HAP-1 (cell line): ENCODE results near the gene FGF14.

Source experiments
- DNase-seq, 2 experiments: peaks; one replicate each; pipeline ENCODE4 v3.0.0-alpha.2; 2016 to 2020; ENCODE audit warnings: low spot score in 2 of 2
- H3K27me3 ChIP-seq: fragments of 250-450 bp; sonication (Bioruptor Pico); 2 replicates; pipeline ENCODE4 v1.5.1; 2020; ENCODE audit warnings: low read depth, mild to moderate bottlenecking, moderate library complexity
- H3K36me3 ChIP-seq: fragments of 250-450 bp; sonication (Bioruptor Pico); replicated peaks from 2 replicates; pipeline ENCODE4 v1.5.1; 2020; ENCODE audit warnings: mild to moderate bottlenecking
- H3K4me1 ChIP-seq: fragments of 250-450 bp; sonication (Bioruptor Pico); 2 replicates; pipeline ENCODE4 v1.5.1; 2020; ENCODE audit warnings: mild to moderate bottlenecking
- H3K4me3 ChIP-seq: fragments of 250-450 bp; sonication (Bioruptor Pico); 2 replicates; pipeline ENCODE4 v1.5.1; 2020; ENCODE audit warnings: mild to moderate bottlenecking, moderate library complexity
- H3K9me3 ChIP-seq: fragments of 250-450 bp; sonication (Bioruptor Pico); 2 replicates; pipeline ENCODE4 v1.5.1; 2020; ENCODE audit warnings: mild to moderate bottlenecking, moderate library complexity
- in situ Hi-C: fragments of 300-500 bp; cut with MboI; formaldehyde crosslinking; loops from 3 replicates; pipeline ENCODE4 v1.14.3; 2020; ENCODE audit warnings: low sequenced_read_pairs, inconsistent platforms, mixed read lengths

The FGF14 gene

GRCh38 chr13:102312841-102313240, 89.0 kb downstream of the FGF14 start:
- no peak for DNase-seq
- Histone ChIP-seq H3K4me1 (no peaks in the 10 kb centered on the region), H3K36me3 (no peaks in the 10 kb centered on the region), H3K27me3 (peaks cover 4% of the 10 kb centered on the region; the same call in 1 of the 2 replicates), H3K9me3 (no peaks in the 10 kb centered on the region), H3K4me3 (no peak overlapping the region)
- in situ Hi-C loops = no loop called here

GRCh38 chr13:102311901-102312300, 89.9 kb downstream of the FGF14 start:
- Histone ChIP-seq H3K4me1 (no peaks in the 10 kb centered on the region), H3K27me3 (peaks cover 4% of the 10 kb centered on the region; the same call in 1 of the 2 replicates), H3K4me3 (no peak overlapping the region), H3K9me3 (no peaks in the 10 kb centered on the region), H3K36me3 (no peaks in the 10 kb centered on the region)
- in situ Hi-C loops = no loop called here
- DNase-seq = no peak

- Histone ChIP-seq H3K4me3 (no peak overlapping the region), H3K9me3 (no peaks in the 10 kb centered on the region), H3K36me3 (no peaks in the 10 kb centered on the region), H3K4me1 (no peaks in the 10 kb centered on the region), H3K27me3 (peaks cover 4% of the 10 kb centered on the region; the same call in 1 of the 2 replicates)
- no peak for DNase-seq
- in situ Hi-C loops = no loop called here
Measured at GRCh38 chr13:102311419-102311796, 90.4 kb downstream of the FGF14 start.

- Histone ChIP-seq H3K4me3 (no peak overlapping the region), H3K4me1 (no peaks in the 10 kb centered on the region), H3K9me3 (no peaks in the 10 kb centered on the region), H3K27me3 (peaks cover 4% of the 10 kb centered on the region; the same call in 1 of the 2 replicates), H3K36me3 (no peaks in the 10 kb centered on the region)
- in situ Hi-C loops = no loop called here
- DNase-seq = no peak
Measured at GRCh38 chr13:102310691-102311418, 91.0 kb downstream of the FGF14 start.

- Histone ChIP-seq H3K9me3 (no peaks in the 10 kb centered on the region), H3K4me3 (no peak overlapping the region), H3K36me3 (no peaks in the 10 kb centered on the region), H3K4me1 (no peaks in the 10 kb centered on the region), H3K27me3 (peaks cover 4% of the 10 kb centered on the region; the same call in 1 of the 2 replicates)
- DNase-seq = no peak
- in situ Hi-C loops = no loop called here
Measured at GRCh38 chr13:102309110-102309509, 92.7 kb downstream of the FGF14 start.

GRCh38 chr13:102302534-102302933, 99.3 kb downstream of the FGF14 start:
- in situ Hi-C loops = no loop called here
- Histone ChIP-seq H3K4me3 (no peak overlapping the region), H3K9me3 (no peaks in the 10 kb centered on the region)

GRCh38 chr13:102300379-102300778, 101.5 kb downstream of the FGF14 start:
- no peaks in the 10 kb centered on the region for H3K4me1 ChIP-seq
- H3K9me3 ChIP-seq = no peaks in the 10 kb centered on the region
- H3K4me3 ChIP-seq = no peak overlapping the region
- DNase-seq = no peak
- no peaks in the 10 kb centered on the region for H3K36me3 ChIP-seq
- in situ Hi-C loops = no loop called here
- H3K27me3 ChIP-seq = peaks cover 2% of the 10 kb centered on the region; the same call in 1 of the 2 replicates

More at GRCh38 chr13:102302534-102302933, 99.3 kb downstream of the FGF14 start:
- Histone ChIP-seq H3K36me3 (no peaks in the 10 kb centered on the region), H3K27me3 (no peaks in the 10 kb centered on the region), H3K4me1 (no peaks in the 10 kb centered on the region)
- DNase-seq = no peak

- Histone ChIP-seq H3K9me3 (no peaks in the 10 kb centered on the region), H3K27me3 (peaks cover 2% of the 10 kb centered on the region; the same call in 1 of the 2 replicates), H3K4me1 (no peaks in the 10 kb centered on the region), H3K4me3 (no peak overlapping the region), H3K36me3 (no peaks in the 10 kb centered on the region)
- no peak for DNase-seq
- in situ Hi-C loops = no loop called here
Measured at GRCh38 chr13:102299366-102299765, 102.5 kb downstream of the FGF14 start.

GRCh38 chr13:102298051-102298450, 103.8 kb downstream of the FGF14 start:
- in situ Hi-C loops = no loop called here
- no peak for DNase-seq
- Histone ChIP-seq H3K4me1 (no peaks in the 10 kb centered on the region), H3K4me3 (no peak overlapping the region), H3K9me3 (no peaks in the 10 kb centered on the region), H3K36me3 (no peaks in the 10 kb centered on the region), H3K27me3 (peaks cover 2% of the 10 kb centered on the region; the same call in 1 of the 2 replicates)

- no peak for DNase-seq
- H3K36me3 ChIP-seq = no peaks in the 10 kb centered on the region
- no peak overlapping the region for H3K4me3 ChIP-seq
- no peaks in the 10 kb centered on the region for H3K9me3 ChIP-seq
- peaks cover 2% of the 10 kb centered on the region; the same call in 1 of the 2 replicates for H3K27me3 ChIP-seq
- in situ Hi-C loops = no loop called here
- no peaks in the 10 kb centered on the region for H3K4me1 ChIP-seq
Measured at GRCh38 chr13:102295316-102296048, 106.4 kb downstream of the FGF14 start.

- in situ Hi-C loops = no loop called here
- no peaks in the 10 kb centered on the region for H3K4me1 ChIP-seq
Measured at GRCh38 chr13:102294407-102295018, 107.3 kb downstream of the FGF14 start.

GRCh38 chr13:102293723-102294122, 108.1 kb downstream of the FGF14 start:
- in situ Hi-C loops = no loop called here
- Histone ChIP-seq H3K36me3 (no peaks in the 10 kb centered on the region), H3K4me3 (no peak overlapping the region), H3K9me3 (no peaks in the 10 kb centered on the region), H3K4me1 (no peaks in the 10 kb centered on the region), H3K27me3 (peaks cover 5% of the 10 kb centered on the region; the same call in 1 of the 2 replicates)
- DNase-seq = no peak

More at GRCh38 chr13:102294407-102295018, 107.3 kb downstream of the FGF14 start:
- Histone ChIP-seq H3K36me3 (no peaks in the 10 kb centered on the region), H3K4me3 (no peak overlapping the region), H3K9me3 (no peaks in the 10 kb centered on the region), H3K27me3 (peaks cover 5% of the 10 kb centered on the region; the same call in 1 of the 2 replicates)
- DNase-seq = no peak

- in situ Hi-C loops = no loop called here
- Histone ChIP-seq H3K36me3 (no peaks in the 10 kb centered on the region), H3K4me1 (no peaks in the 10 kb centered on the region), H3K9me3 (no peaks in the 10 kb centered on the region), H3K27me3 (peaks cover 5% of the 10 kb centered on the region; the same call in 1 of the 2 replicates), H3K4me3 (no peak overlapping the region)
- no peak for DNase-seq
Measured at GRCh38 chr13:102291587-102292218, 110.1 kb downstream of the FGF14 start.
